HL-60/S4 treated with retinoic acid at 250 ng/mL for 4 days and 3 days (cell line): ENCODE measurements around the gene ZBTB20.

Experiments used
- in situ Hi-C: fragments of 300-500 bp; cut with MboI; formaldehyde crosslinking; loops from 2 replicates; pipeline ENCODE4 v1.7.0; 2022; ENCODE audit warnings: low sequenced_read_pairs

The ZBTB20 gene

DNA sequence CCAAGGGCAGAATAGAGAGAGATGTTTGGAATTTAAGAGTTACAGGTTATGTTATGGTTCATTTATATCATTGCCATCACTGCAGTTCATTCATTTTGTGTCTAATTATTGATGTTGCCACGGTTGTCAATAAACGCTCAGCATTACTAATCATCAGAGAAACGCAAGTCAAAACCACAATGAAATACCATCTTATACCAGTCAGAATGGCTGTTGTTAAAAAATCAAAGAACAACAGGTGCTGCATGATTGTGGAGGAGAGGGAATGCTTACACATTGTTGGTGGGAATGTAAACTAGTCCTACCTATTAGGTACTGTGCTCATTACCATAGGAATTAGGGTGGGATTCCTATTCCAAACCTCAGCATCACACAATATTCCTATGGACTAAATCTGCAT, 502.7 kb downstream of the ZBTB20 start:
- in situ Hi-C loops = no loop called here

DNA sequence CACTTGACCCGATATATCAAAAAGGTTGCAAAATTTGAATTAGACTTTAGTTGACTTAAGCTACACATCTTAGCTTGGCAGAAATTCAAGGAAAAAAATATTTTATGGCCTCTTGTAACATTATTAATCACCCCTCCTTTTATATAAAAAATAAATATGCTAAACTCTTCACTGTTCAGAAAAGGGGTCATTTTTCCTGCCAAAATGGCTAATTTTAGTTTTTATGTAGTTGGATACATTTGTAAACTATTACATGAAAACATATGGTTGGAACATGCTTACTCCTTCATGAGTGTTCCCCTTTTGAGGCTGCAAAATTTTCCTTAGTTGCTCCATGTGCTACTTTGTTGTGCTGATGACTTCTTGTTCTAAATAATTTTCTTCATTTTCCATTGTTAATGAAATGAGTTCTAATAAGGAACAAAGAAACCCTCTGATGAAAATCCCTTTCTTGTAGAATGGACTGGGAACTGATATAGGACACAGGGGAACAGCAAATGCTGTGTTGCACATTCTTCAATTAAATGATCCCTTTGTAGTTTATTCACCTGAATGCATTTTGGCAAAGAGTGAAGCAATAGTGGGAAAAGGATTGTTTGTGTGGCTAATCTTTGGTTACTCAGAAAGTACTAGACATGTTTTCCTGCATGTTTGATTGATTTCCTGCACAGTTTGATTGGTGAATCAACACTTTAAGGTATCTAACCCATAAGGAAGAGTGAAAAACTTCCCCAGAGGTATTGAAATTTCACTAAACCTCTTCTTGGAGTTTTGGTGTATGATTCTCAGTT, 503.9 kb downstream of the ZBTB20 start:
- in situ Hi-C loops = no loop called here

GRCh38 chr3:114640126-114640525, 507.0 kb downstream of the ZBTB20 start:
- in situ Hi-C loops = no loop called here

DNA sequence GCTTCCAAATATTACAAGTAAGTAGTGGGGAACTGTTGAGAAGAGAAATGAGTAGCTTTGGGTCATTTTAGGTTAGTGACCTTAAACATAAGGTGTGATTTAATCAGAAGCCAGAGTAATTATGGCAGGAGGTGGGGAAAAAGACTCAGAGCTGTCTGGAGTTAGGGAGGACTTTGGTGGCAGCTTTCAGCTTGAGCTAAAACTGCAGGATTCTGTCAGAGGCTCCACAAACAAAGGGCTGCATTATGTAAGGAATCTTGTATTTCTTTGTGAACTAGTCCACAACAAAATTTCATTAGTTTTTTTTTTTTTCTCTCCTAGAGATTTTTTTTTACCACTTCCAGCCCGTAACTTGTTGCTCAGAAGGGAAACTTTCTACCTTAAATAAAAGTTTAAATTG, 507.9 kb downstream of the ZBTB20 start:
- in situ Hi-C loops = no loop called here

DNA sequence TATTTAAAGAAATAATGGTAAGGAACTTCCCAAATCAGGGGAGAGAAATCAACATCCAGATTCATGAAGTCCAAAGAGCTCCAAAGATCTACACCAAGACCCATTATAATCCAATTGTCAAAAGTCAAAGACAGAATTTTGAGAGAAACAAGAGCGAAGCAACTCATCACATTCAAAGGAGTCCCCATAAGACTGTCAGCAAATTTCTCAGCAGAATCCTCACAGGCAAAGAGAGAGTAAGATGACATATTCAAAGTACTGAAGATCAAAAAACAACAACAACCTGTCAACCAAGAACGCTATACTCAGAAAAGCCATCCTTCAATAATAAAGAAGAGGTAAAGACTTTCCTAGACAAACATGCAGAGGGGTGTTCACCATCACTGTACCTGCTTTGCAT, 511.2 kb downstream of the ZBTB20 start:
- in situ Hi-C loops = no loop called here

DNA sequence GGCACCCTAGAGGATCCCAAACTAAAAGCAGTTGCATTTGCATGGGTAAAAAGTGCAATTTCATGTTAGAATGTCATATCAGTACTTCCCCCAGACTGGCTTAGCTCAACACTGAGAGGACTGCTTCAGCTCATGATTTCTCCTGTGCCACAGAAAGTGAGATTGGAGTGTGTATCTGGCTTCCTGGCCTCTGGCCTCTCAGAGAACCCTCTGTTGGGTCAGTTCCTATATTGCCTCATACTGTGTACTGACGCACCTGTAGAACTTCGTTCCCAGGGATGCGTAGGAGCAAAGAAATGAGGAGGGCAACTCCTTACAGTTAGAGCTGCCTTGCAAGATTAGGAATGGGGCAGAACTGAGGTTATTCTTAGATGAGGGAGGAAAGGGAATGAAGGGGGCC, 512.5 kb downstream of the ZBTB20 start:
- in situ Hi-C loops = no loop called here

GRCh38 chr3:114632757-114633424, 514.2 kb downstream of the ZBTB20 start:
- in situ Hi-C loops = no loop called here

DNA sequence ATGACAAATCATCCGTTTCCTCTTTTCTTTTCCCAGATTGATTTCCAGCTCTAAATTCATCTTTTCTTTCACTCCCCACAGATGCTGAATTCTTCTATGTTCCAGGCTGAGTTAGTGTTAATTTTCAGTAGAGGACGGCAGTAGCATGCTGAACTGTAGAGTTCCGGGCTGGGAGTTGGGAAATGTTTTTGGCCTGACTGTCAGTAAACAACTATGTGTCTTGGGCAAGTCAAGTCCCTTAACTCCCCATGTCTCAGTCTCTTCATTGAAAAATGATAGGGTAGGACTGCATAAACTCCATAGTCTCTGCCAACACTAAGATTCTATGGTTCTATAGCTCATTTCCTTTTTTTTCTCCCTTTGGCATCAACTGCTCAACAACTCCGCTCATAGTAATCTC, 519.3 kb downstream of the ZBTB20 start:
- in situ Hi-C loops = no loop called here

DNA sequence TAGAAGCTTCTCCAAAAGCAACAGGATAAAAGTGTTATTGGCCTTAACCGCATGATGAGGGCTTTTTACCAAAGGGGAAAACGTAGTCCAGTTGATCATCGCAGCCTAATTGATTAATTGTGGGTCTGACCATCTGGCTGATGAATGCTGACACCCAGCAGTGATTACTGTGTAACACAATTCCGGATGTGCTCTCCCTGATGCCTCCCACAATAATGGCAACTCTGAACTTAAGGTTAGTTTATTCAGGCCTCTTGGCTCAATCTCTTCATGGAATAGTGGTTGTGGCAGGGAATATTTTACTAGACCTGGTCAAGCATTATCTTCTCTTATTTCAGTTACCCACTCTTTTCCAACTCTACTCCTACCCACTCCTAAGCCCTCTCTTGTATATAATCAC, 520.3 kb downstream of the ZBTB20 start:
- in situ Hi-C loops = no loop called here

GRCh38 chr3:114624571-114625181, 522.4 kb downstream of the ZBTB20 start:
- in situ Hi-C loops = no loop called here

- in situ Hi-C loops = no loop called here
These were observed 523.0 kb downstream of the ZBTB20 start for GRCh38 chr3:114624047-114624445.

DNA sequence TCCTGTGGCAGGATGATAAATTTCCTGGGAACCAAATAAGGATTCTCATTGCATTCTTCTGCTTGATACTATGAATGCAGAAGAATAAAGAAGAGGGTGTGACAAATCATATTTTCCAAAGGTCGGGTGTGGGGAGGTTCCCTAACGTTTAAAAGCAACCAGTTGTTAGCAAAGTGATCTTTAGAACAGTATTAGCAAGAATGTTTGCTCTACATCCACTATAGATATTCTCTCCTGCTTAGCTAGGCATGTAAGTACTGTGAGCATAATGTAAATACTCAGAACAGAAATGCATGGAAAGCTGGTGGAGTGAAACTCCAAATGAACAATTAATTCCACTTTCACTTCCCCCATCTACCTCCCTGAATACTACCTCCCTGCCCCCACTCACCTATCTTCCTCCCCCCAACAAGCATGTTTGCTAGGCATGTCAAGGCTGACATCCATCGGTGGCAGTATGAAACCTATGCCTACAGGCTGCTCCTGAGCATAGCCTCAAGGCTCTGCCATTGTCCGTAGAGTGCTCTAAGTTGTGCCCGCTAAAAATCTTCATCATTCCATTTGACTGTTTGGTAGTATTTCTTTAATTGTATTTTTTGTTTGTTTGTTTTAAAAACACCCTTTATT, 523.6 kb downstream of the ZBTB20 start:
- in situ Hi-C loops = no loop called here

GRCh38 chr3:114622001-114622400, 525.1 kb downstream of the ZBTB20 start:
- in situ Hi-C loops = no loop called here

DNA sequence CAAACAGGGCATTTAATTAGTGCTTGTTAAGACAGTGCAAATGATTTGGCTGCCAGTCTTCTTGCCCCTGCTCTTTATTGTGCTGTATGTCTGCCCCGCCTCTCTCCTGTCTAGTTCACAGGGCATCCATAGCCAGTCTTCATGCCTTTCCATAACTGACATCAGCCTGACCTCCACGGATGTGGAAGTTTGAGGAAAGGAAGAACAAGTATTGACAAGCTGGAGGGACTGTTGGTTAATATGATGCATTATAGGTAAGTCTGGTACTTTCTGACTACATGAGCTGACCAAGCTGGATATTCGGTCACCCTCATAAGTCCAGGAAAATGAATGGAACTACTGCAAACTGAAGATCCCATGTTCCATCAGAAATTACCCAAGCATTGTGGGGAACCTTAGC, 527.3 kb downstream of the ZBTB20 start:
- in situ Hi-C loops = no loop called here

DNA sequence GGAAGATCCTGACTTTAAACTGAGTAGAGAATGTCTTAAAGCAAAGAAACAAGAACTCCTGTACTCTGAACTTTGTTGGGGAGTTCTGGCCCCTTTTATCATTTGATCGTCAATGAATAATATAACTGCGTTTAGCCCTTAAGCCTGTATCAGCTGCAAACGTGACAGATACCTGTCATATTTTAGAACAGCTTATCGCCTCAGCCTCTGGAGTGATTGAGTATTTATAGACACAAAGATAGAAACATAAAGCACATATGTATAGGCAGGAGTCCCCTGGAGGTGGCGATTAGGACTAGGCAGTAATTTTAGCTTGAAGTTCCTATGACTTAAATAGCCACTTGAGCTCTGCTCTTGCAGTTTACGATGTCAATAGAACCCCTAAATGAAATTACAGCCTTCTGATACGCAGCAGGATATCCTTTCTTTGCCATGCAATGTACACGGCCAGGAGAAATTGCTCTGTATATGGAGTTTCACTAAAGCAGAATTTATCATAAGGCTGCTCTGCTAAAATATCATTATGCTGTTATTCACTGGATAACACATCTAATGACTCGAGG, 531.5 kb downstream of the ZBTB20 start:
- in situ Hi-C loops = no loop called here

DNA sequence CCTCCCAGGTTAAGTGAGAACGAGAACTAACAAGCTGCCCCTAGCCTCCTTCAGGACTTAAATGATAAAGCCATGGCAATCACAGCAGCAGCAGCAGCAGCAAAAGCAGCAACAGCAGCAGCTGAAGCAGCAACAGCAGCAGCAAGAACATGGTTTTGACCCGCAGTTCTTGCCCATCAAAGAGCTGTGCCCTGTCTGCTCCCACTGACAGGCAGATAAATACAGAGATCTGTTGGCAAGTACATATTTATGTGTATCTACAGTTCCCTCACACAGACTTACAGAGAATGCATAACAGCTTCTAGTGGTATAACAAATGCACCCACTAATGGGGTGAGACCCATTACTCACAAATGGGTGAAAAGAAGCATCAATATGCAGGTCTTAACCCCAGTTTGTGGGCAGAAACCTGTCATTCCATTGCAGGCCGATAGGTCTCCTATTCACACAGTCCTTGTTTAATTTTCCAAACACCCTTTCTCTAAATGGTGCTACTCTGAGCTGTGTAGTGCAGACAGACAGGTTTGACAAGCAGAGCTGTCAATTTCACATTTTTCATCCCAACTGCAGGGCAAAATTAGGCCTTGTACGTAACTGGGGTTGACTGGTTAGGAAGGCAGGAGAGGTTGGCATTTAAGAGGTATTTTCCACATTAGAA, 537.0 kb downstream of the ZBTB20 start:
- in situ Hi-C loops = no loop called here

- in situ Hi-C loops = no loop called here
These were observed 538.8 kb downstream of the ZBTB20 start for GRCh38 chr3:114608293-114608692.

GRCh38 chr3:114606336-114606735, 540.8 kb downstream of the ZBTB20 start:
- in situ Hi-C loops = no loop called here

DNA sequence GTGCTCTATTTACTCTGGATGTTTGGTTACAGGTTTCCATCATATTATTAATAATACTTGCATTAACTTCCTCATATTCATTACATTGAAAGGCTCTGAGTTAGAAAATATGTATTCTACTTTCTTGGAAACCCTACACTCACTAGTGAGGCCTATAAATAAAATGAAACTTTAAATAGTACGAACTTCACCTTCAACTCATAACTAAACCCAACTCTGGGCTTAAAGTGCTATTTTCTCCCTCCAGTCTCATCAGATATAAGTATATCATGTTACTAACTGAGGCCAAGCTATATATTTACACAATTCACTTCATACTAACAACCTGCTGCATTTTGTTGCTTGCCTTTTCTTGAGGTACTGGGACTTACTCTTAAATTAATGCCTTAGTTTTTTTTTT, 546.5 kb downstream of the ZBTB20 start:
- in situ Hi-C loops = no loop called here

DNA sequence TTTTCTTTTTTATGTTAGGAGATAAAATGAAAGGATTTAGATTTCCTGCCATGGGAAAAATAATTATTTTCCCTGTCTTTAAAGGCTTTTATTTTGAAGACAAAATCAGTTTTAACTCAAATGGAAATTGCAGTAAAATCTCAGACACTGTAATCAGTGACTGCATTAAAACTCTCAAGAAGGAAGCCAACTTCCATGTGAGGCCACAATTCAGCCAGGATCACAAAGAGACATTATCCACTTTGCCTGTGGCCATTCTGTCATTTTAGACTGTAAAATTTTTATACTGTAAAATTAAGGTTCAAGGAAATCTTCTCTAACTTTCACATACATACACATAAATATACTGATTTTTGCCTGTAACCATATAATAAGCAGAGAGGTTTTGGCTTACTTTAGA, 549.2 kb downstream of the ZBTB20 start:
- in situ Hi-C loops = no loop called here

DNA sequence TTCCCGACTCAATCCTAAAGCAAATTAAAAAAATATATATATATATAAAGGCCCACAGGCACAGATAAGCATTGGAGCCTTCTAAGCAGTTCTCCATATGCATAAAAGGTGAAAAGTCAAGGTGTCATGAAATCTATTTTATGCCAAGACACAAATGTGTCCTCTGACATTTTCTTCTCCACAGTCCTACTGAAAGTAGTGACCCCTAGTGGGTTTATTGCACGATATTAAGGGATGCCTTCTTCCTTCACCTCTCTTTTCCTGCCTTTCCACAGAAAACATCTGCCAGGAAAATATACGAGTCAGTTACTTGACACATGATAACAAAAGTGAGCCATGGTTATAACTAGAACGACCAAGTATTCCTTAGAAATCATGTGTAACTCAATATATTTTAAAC, 550.1 kb downstream of the ZBTB20 start:
- in situ Hi-C loops = no loop called here
